OCI-LY3 (cell line): ENCODE results near the gene LETMD1.

Experiments
- EZH2phosphoT487 ChIP-seq: fragments of 200-600 bp; shearing (Covaris generic); IDR thresholded peaks from 2 replicates; pipeline ENCODE4 v1.6.1; 2018; ENCODE audit warnings: antibody characterized with exemption, mixed run types, low read depth
- TF ChIP-seq, protein P1 (sequence below): fragments of 200-600, 300-600 bp; sonication (generic); IDR thresholded peaks from 2 replicates; pipeline ENCODE4 v1.5.1; 2014; ENCODE audit warnings: antibody characterized with exemption, low read length, low read depth

DNA sequence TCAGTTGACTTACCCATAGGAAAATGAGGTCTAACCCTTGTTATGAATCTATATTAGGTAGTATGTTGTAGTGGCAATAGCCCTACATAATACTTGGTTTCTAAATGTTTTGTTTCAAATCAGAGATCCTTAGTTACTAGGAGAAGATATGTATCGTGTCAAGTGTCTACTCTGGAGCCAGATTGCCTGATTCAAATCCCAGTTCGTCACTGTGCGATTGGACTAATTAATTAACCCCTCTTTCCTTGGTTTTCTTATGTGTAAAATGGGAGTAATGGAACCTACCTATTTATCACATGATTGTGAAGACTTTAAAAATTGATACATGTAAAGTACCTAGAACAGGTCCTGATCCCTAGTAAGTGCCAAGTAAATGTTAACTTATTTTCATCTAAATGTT, 1.4 kb downstream of the LETMD1 start:
- TF ChIP-seq, protein P1, sequence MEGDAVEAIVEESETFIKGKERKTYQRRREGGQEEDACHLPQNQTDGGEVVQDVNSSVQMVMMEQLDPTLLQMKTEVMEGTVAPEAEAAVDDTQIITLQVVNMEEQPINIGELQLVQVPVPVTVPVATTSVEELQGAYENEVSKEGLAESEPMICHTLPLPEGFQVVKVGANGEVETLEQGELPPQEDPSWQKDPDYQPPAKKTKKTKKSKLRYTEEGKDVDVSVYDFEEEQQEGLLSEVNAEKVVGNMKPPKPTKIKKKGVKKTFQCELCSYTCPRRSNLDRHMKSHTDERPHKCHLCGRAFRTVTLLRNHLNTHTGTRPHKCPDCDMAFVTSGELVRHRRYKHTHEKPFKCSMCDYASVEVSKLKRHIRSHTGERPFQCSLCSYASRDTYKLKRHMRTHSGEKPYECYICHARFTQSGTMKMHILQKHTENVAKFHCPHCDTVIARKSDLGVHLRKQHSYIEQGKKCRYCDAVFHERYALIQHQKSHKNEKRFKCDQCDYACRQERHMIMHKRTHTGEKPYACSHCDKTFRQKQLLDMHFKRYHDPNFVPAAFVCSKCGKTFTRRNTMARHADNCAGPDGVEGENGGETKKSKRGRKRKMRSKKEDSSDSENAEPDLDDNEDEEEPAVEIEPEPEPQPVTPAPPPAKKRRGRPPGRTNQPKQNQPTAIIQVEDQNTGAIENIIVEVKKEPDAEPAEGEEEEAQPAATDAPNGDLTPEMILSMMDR: no peak
- TF ChIP-seq EZH2phosphoT487: no peak
